K562 (cell line): ENCODE results near the gene LRMDA. TPM values are rescaled to one million over a fixed set of nuclear protein-coding genes. Genes with fewer than 3 reads are reported as not detected.

ENCODE experiments used
- ATAC-seq: fragments of 200-7000 bp; cut with Tn5 transposase; 3 replicates; pipeline ENCODE4 v1.9.1; 2020; ENCODE audit warnings: moderate library complexity
- BruUV-seq: library from RNA; stranded (reverse); fragments of 400-500 nt; replicated peaks from 2 replicates; lab custom pipeline; 2021; lab: Mats Ljungman, UMichigan
- CTCF ChIA-PET: fragments of 300-600 bp; formaldehyde crosslinking; extraction: SDS; loops from one replicate; lab custom pipeline; 2021; ENCODE audit warnings: low intra/inter-chr PET ratio; lab: Yijun Ruan, JAX
- POLR2A ChIA-PET: fragments of 300-600, 350-650 bp; sonication (Branson Sonifier 250); formaldehyde crosslinking; extraction: SDS; loops from one replicate; lab custom pipeline; 2021; ENCODE audit warnings: antibody characterized with exemption, inconsistent platforms; lab: Yijun Ruan, JAX
- DNase-seq, 4 experiments: peaks; one replicate each; pipeline versions ENCODE4 v3.0.0 to v3.0.0-alpha.2; 2011 to 2018; ENCODE audit warnings: low spot score in 3 of 4, mixed read lengths in 3 of 4; ENCODE audit errors: extremely low read depth in 1 of 4
- FAIRE-seq: peaks from 2 replicates; lab custom pipeline; 2011; peaks lifted over from hg19 to GRCh38; lab: Jason Lieb, UNC
- H2AFZ ChIP-seq: 2 replicates; pipeline ENCODE4 v1.6.0; 2011; ENCODE audit warnings: low read depth, low read length, control low read depth, inconsistent platforms
- H3K27ac ChIP-seq: fragments of 200-600 bp; 3 replicates; pipeline ENCODE4 v1.8.0; 2011; ENCODE audit warnings: low read depth, mild to moderate bottlenecking, control low read depth, inconsistent platforms, low read length, moderate library complexity, mixed read lengths; ENCODE audit errors: extremely low read depth
- H3K27me3 ChIP-seq, 2 experiments: fragments of 300-600 bp in 1 of 2; 2 replicates in 1 of 2; 3 replicates in 1 of 2; pipeline versions ENCODE4 v1.6.0 to v1.8.0; 2011; ENCODE audit warnings: inconsistent platforms in 2 of 2, low read length in 2 of 2, mild to moderate bottlenecking in 1 of 2, mixed read lengths in 1 of 2, moderate library complexity in 1 of 2; ENCODE audit not compliant: control insufficient read depth in 2 of 2, insufficient read depth in 2 of 2
- H3K36me3 ChIP-seq: fragments of 300-600 bp; 3 replicates; pipeline ENCODE4 v1.8.0; 2011; ENCODE audit warnings: mild to moderate bottlenecking, low read length, inconsistent platforms; ENCODE audit not compliant: control insufficient read depth, insufficient read depth
- H3K4me1 ChIP-seq, 2 experiments: fragments of 200-600 bp in 1 of 2; replicated peaks in 1 of 2; 2 replicates in 1 of 2; 3 replicates in 1 of 2; pipeline versions ENCODE4 v1.5.1 to v1.8.0; 2011; ENCODE audit warnings: inconsistent platforms in 2 of 2, low read length in 2 of 2, mild to moderate bottlenecking in 1 of 2, mixed read lengths in 1 of 2, moderate library complexity in 1 of 2; ENCODE audit not compliant: control insufficient read depth in 2 of 2, insufficient read depth in 2 of 2
- H3K4me2 ChIP-seq: 2 replicates; pipeline ENCODE4 v1.6.1; 2011; ENCODE audit warnings: low read length, control low read depth, inconsistent platforms, mixed read lengths; ENCODE audit not compliant: insufficient read depth
- H3K4me3 ChIP-seq: fragments of 200-600 bp; sonication (generic), shearing (Covaris generic); 2 replicates; pipeline ENCODE4 v1.5.1; 2016; ENCODE audit warnings: control low read depth, inconsistent platforms
- H3K79me2 ChIP-seq: fragments of 200-600 bp; 3 replicates; pipeline ENCODE4 v1.8.0; 2011; ENCODE audit warnings: low read length, inconsistent platforms; ENCODE audit not compliant: control insufficient read depth, insufficient read depth
- H3K9ac ChIP-seq, 2 experiments: 2 replicates each; pipeline versions ENCODE4 v1.6.0 to v1.6.1; 2011; ENCODE audit warnings: low read depth in 2 of 2, low read length in 2 of 2, control low read depth in 1 of 2, inconsistent platforms in 1 of 2, mild to moderate bottlenecking in 1 of 2, mixed read lengths in 1 of 2; ENCODE audit not compliant: insufficient read depth in 1 of 2
- H3K9me1 ChIP-seq: one replicate; pipeline ENCODE4 v1.6.0; 2011; ENCODE audit warnings: inconsistent platforms, mild to moderate bottlenecking, low read length, moderate library complexity; ENCODE audit not compliant: control insufficient read depth, insufficient read depth
- H3K9me3 ChIP-seq: replicated peaks from 2 replicates; pipeline ENCODE4 v1.5.1; 2011; ENCODE audit warnings: low read depth, low read length, inconsistent platforms; ENCODE audit not compliant: control insufficient read depth, insufficient read depth
- H4K20me1 ChIP-seq: replicated peaks from 2 replicates; pipeline ENCODE4 v1.6.1; 2011; ENCODE audit warnings: low read length, inconsistent platforms, mixed read lengths; ENCODE audit not compliant: control insufficient read depth, insufficient read depth
- BRF1 ChIP-seq: IDR thresholded peaks from 3 replicates; pipeline ENCODE4 v1.6.1; 2011; ENCODE audit warnings: borderline replicate concordance, mild to moderate bottlenecking; ENCODE audit not compliant: insufficient read length; ENCODE audit errors: extremely low read depth
- E4F1 ChIP-seq: fragments of 250-450 bp; sonication (Bioruptor Pico); IDR thresholded peaks from 2 replicates; pipeline ENCODE4 v1.5.0; 2021; ENCODE audit warnings: mild to moderate bottlenecking, borderline replicate concordance
- EP400 ChIP-seq: fragments of 450-650 bp; IDR thresholded peaks from 2 replicates; pipeline ENCODE4 v1.6.1; 2017; ENCODE audit warnings: antibody characterized with exemption, mild to moderate bottlenecking, moderate library complexity
- IRF1 ChIP-seq: sonication (generic); formaldehyde crosslinking; IDR thresholded peaks from 2 replicates; pipeline ENCODE4 v1.8.0; 2022; ENCODE audit warnings: missing genetic modification reagents, mild to moderate bottlenecking, borderline replicate concordance
- KLF16 ChIP-seq: IDR thresholded peaks from 2 replicates; pipeline ENCODE4 v1.6.1; 2016; ENCODE audit warnings: antibody characterized with exemption
- MAFG ChIP-seq: fragments of 450-650 bp; conservative IDR thresholded peaks from 2 replicates; pipeline ENCODE4 v1.6.1; 2016; ENCODE audit warnings: missing genetic modification characterization, missing compliant biosample characterization
- MCM2 ChIP-seq: fragments of 450-650 bp; IDR thresholded peaks from 2 replicates; pipeline ENCODE4 v1.6.1; 2017; ENCODE audit warnings: low read depth, mild to moderate bottlenecking
- POLR2A ChIP-seq: fragments of 450-650 bp; conservative IDR thresholded peaks from 2 replicates; pipeline ENCODE4 v1.6.1; 2016
- WGBS: fragments of 100-300 bp; shearing (Covaris generic); methylation state at CpG from one replicate; pipeline ENCODE4 v1.1.6; 2016; ENCODE audit warnings: low coverage, mixed read lengths; ENCODE audit not compliant: insufficient coverage; ENCODE audit errors: missing lambda C conversion rate; 5-methylcytosine and 5-hydroxymethylcytosine counted together
- in situ Hi-C: fragments of 300-500 bp; cut with MboI; formaldehyde crosslinking; loops from 4 replicates; pipeline ENCODE4 v1.15.0; 2018; ENCODE audit warnings: inconsistent platforms, mixed read lengths
- intact Hi-C: fragments of 100-400 bp; cut with micrococcal nuclease; formaldehyde crosslinking; loops from 2 replicates; pipeline ENCODE4 v1.14.2; 2022
- polyA plus RNA-seq, 8 experiments: library from polyadenylated mRNA; depleted of rRNA in 4 of 8; stranded (reverse) in 5 of 8; unstranded in 3 of 8; fragments of >200 nt; fragmentation: Nextera tagmentation in 2 of 8; fragmentation: Illumina TruSeq in 1 of 8; extraction: Ambion mirVana in 2 of 8; extraction: Trizol in 1 of 8; gene quantifications; 2 replicates each; pipeline versions ENCODE4 v1.2.1 to v1.2.3, GENCODE V29; 2011 to 2014; ENCODE audit warnings: inconsistent platforms in 1 of 8, missing spikeins in 1 of 8
- total RNA-seq, 7 experiments: library from RNA; depleted of rRNA in 6 of 7; stranded (reverse); fragments of >200 nt in 6 of 7; fragmentation: Illumina TruSeq in 2 of 7; extraction: Trizol in 2 of 7; gene quantifications; 2 replicates each; pipeline versions ENCODE4 v1.2.1 to v1.2.3, GENCODE V29; 2011 to 2021; ENCODE audit warnings: low replicate concordance in 1 of 7

LRMDA gene
- total and polyA plus RNA-seq, 9 of the 15 experiments (the other 6 are each of a cell fraction or from before 2014, with no cell fraction given) = 0.25 TPM; not detected in 8

GRCh38 chr10:75640803-75641202 lies 209.4 kb downstream of the LRMDA start:
- Histone ChIP-seq H3K4me3 (no peak overlapping the region), H3K9me3 (no peaks in the 10 kb centered on the region), H3K27ac (no peak overlapping the region), H4K20me1 (no peaks in the 10 kb centered on the region), H3K27me3 (peaks cover 6% of the 10 kb centered on the region in 2 experiments; a peak in 3 of 5 replicates), H3K4me1 (no peaks in the 10 kb centered on the region), H3K36me3 (no peaks in the 10 kb centered on the region), H3K79me2 (no peaks in the 10 kb centered on the region), H3K4me2 (no peak overlapping the region), H3K9ac (no peak overlapping the region), H3K9me1 (no peaks in the 10 kb centered on the region), H2AFZ (no peak overlapping the region)
- 6% methylated on average over 1 of the region's 1 CpG for WGBS
- ATAC-seq = no peak
- BruUV-seq = no TSS peak
- CTCF ChIA-PET = no interaction called here
- POLR2A ChIA-PET = interaction anchor here (0.5 to 1.7 kb wide), 5 partner anchors 9 to 209 kb away, joined by 3 to 6 read pairs (median 3); no protein-coding TSS in a partner anchor
- FAIRE-seq = no peak
- in situ Hi-C loops = no loop called here
- intact Hi-C loops = no loop called here
- TF ChIP-seq E4F1 (CRISPR knock-in tag) (no peak), KLF16 (no peak), MCM2 (no peak), MAFG (no peak), EP400 (no peak), IRF1 (CRISPR knock-in tag) (no peak), BRF1 (no peak), POLR2A (no peak)
- DNase-seq = no peak
